SK-N-SH (cell line): ENCODE measurements around the gene PTGDR2. TPM values are rescaled to one million over a fixed set of nuclear protein-coding genes. Genes with fewer than 3 reads are reported as not detected.

ENCODE experiments used
- CTCF ChIA-PET: fragments of 300-600, 350-600 bp; formaldehyde crosslinking; extraction: SDS; loops from one replicate; lab custom pipeline; 2021; lab: Yijun Ruan, JAX
- POLR2A ChIA-PET: fragments of 350-600 bp; sonication (Branson Sonifier 250); formaldehyde crosslinking; extraction: SDS; loops from one replicate; lab custom pipeline; 2020; ENCODE audit warnings: antibody characterized with exemption, inconsistent platforms; lab: Yijun Ruan, JAX
- DNase-seq: peaks from one replicate; pipeline ENCODE4 v3.0.0; 2012
- H2AFZ ChIP-seq: fragments of 200-600 bp; sonication (generic); 2 replicates; pipeline ENCODE4 v1.8.1; 2016; ENCODE audit warnings: antibody characterized with exemption, mild to moderate bottlenecking, low read depth
- H3F3A ChIP-seq: fragments of 200-600 bp; sonication (generic); replicated peaks from 2 replicates; pipeline ENCODE3; 2016; ENCODE audit warnings: antibody characterized with exemption, mild to moderate bottlenecking; ENCODE audit not compliant: insufficient read depth
- H3K27ac ChIP-seq, 2 experiments: fragments of 200-500 bp in 1 of 2; fragments of 200-600 bp in 1 of 2; sonication (Bioruptor generic) in 1 of 2; sonication (generic), shearing (Covaris generic) in 1 of 2; 2 replicates each; pipeline versions ENCODE4 v1.5.1 to v1.6.1; 2014 to 2016; ENCODE audit warnings: low read depth in 2 of 2, inconsistent platforms in 1 of 2, low read length in 1 of 2, mild to moderate bottlenecking in 1 of 2, mixed read lengths in 1 of 2
- H3K27me3 ChIP-seq: fragments of 200-600 bp; sonication (generic), shearing (Covaris generic); 2 replicates; pipeline ENCODE4 v1.6.1; 2016; ENCODE audit warnings: mixed run types; ENCODE audit not compliant: insufficient read depth
- H3K36me3 ChIP-seq, 2 experiments: fragments of 200-500 bp in 1 of 2; fragments of 200-600 bp in 1 of 2; sonication (Bioruptor generic) in 1 of 2; sonication (generic) in 1 of 2; replicated peaks in 1 of 2; 2 replicates each; pipeline versions ENCODE3 to v1.5.1; 2014 to 2016; ENCODE audit warnings: low read length in 1 of 2, mild to moderate bottlenecking in 1 of 2; ENCODE audit not compliant: insufficient read depth in 2 of 2, control insufficient read depth in 1 of 2
- H3K4me1 ChIP-seq, 2 experiments: fragments of 200-500 bp in 1 of 2; fragments of 200-600 bp in 1 of 2; sonication (Bioruptor generic) in 1 of 2; sonication (generic), shearing (Covaris generic) in 1 of 2; 2 replicates each; pipeline versions ENCODE4 v1.5.1 to v1.6.1; 2014 to 2016; ENCODE audit warnings: low read depth in 1 of 2, low read length in 1 of 2, mixed run types in 1 of 2; ENCODE audit not compliant: insufficient read depth in 2 of 2, control insufficient read depth in 1 of 2
- H3K4me2 ChIP-seq: fragments of 200-600 bp; sonication (generic), shearing (Covaris generic); 2 replicates; pipeline ENCODE4 v1.6.1; 2017; ENCODE audit warnings: mixed run types
- H3K4me3 ChIP-seq, 2 experiments: fragments of 200-500 bp in 1 of 2; fragments of 200-600 bp in 1 of 2; sonication (Bioruptor generic) in 1 of 2; sonication (generic), shearing (Covaris generic) in 1 of 2; 2 replicates each; pipeline versions ENCODE4 v1.5.1 to v1.8.1; 2014 to 2016; ENCODE audit warnings: low read depth in 2 of 2, inconsistent platforms in 1 of 2, low read length in 1 of 2, mild to moderate bottlenecking in 1 of 2, mixed read lengths in 1 of 2, moderate library complexity in 1 of 2
- H3K79me2 ChIP-seq: fragments of 200-600 bp; sonication (generic); 2 replicates; pipeline ENCODE4 v1.8.1; 2017; ENCODE audit warnings: mild to moderate bottlenecking; ENCODE audit not compliant: insufficient read depth
- H3K9ac ChIP-seq: fragments of 200-600 bp; sonication (generic); 2 replicates; pipeline ENCODE4 v1.6.1; 2017; ENCODE audit warnings: mixed run types
- H3K9me2 ChIP-seq: fragments of 200-600 bp; sonication (generic); 2 replicates; pipeline ENCODE4 v1.6.1; 2017; ENCODE audit warnings: mixed run types
- H3K9me3 ChIP-seq: fragments of 200-600 bp; sonication (generic); 2 replicates; pipeline ENCODE4 v1.6.1; 2017; ENCODE audit warnings: mixed run types, mild to moderate bottlenecking, moderate library complexity
- H4K20me1 ChIP-seq: fragments of 200-600 bp; sonication (generic); 2 replicates; pipeline ENCODE4 v1.6.1; 2017; ENCODE audit warnings: mild to moderate bottlenecking, mixed run types; ENCODE audit not compliant: insufficient read depth
- FOSL2 ChIP-seq: IDR thresholded peaks from 2 replicates; pipeline ENCODE4 v1.4.0; 2012; ENCODE audit warnings: low read depth, mild to moderate bottlenecking, moderate library complexity, borderline replicate concordance
- FOXJ3 ChIP-seq: sonication (generic); formaldehyde crosslinking; IDR thresholded peaks from 2 replicates; pipeline ENCODE4 v1.5.1; 2020; ENCODE audit warnings: mild to moderate bottlenecking, missing genetic modification reagents
- MEF2A ChIP-seq: IDR thresholded peaks from 2 replicates; pipeline ENCODE4 v1.4.0; 2012; ENCODE audit warnings: low read depth, borderline replicate concordance
- MXI1 ChIP-seq: IDR thresholded peaks from 2 replicates; pipeline ENCODE4 v1.6.1; 2012; ENCODE audit warnings: mild to moderate bottlenecking, low read depth, low read length, improper control_type of control experiment
- NFIC ChIP-seq: IDR thresholded peaks from 2 replicates; pipeline ENCODE4 v1.4.0; 2012; ENCODE audit warnings: borderline replicate concordance
- NRF1 ChIP-seq: IDR thresholded peaks from 2 replicates; pipeline ENCODE4 v1.6.1; 2012; ENCODE audit warnings: low read depth, mild to moderate bottlenecking, low read length
- RXRA ChIP-seq: IDR thresholded peaks from 2 replicates; pipeline ENCODE4 v1.4.0; 2012; ENCODE audit warnings: low read depth, mild to moderate bottlenecking, borderline replicate concordance
- TEAD4 ChIP-seq: IDR thresholded peaks from 2 replicates; pipeline ENCODE4 v1.4.0; 2012; ENCODE audit warnings: mild to moderate bottlenecking, borderline replicate concordance; ENCODE audit not compliant: insufficient read depth
- WGBS: methylation state at CpG from one replicate; pipeline ENCODE4 v1.1.6; 2017; ENCODE audit warnings: low lambda C conversion rate; 5-methylcytosine and 5-hydroxymethylcytosine counted together
- polyA plus RNA-seq, 3 experiments: library from polyadenylated mRNA; depleted of rRNA; stranded (reverse); fragments of >200 nt; gene quantifications; 2 replicates each; pipeline ENCODE4 v1.2.3, GENCODE V29; 2012

The PTGDR2 gene
- polyA plus RNA-seq, 1 of the 3 experiments (the other 2 are of a cell fraction) = 0.02 TPM

GRCh38 chr11:60874421-60875365, 18.9 kb upstream of the PTGDR2 start (continued):
- TF ChIP-seq MEF2A = no peak
- TF ChIP-seq, all 33 proteins: peak for 0

- Histone ChIP-seq H3K27ac (no peak overlapping the region), H3K4me2 (no peak overlapping the region), H3K9me2 (no peaks in the 10 kb centered on the region), H3K4me3 (no peak overlapping the region), H4K20me1 (no peaks in the 10 kb centered on the region), H2AFZ (no peak overlapping the region), H3K4me1 (peaks cover 0 to 8% of the 10 kb centered on the region in 2 experiments; a peak in 1 of 4 replicates), H3K79me2 (no peaks in the 10 kb centered on the region), H3F3A (no peaks in the 10 kb centered on the region), H3K27me3 (no peaks in the 10 kb centered on the region), H3K9me3 (no peaks in the 10 kb centered on the region), H3K9ac (no peak overlapping the region), H3K36me3 (peaks cover 0 to 5% of the 10 kb centered on the region in 2 experiments)
- TF ChIP-seq RXRA (no peak), TEAD4 (no peak), FOXJ3 (CRISPR knock-in tag) (no peak), NRF1 (no peak), NFIC (no peak), MXI1 (no peak)
- ChIA-PET CTCF (interaction anchor here (2.7 kb wide), 1 partner anchor 14 kb away, joined by 8 read pairs; no protein-coding TSS in a partner anchor), POLR2A (no interaction called here)
- no peak for DNase-seq
- 91% methylated on average over 11 of the region's 12 CpGs for WGBS
Measured at GRCh38 chr11:60873533-60873932, 17.8 kb upstream of the PTGDR2 start.

- Histone ChIP-seq H4K20me1 (no peaks in the 10 kb centered on the region), H3K9me2 (no peaks in the 10 kb centered on the region), H3K4me2 (no peak overlapping the region), H3K9ac (no peak overlapping the region), H3K4me3 (no peak overlapping the region), H3F3A (no peaks in the 10 kb centered on the region), H3K36me3 (peaks cover 0 to 5% of the 10 kb centered on the region in 2 experiments), H2AFZ (no peak overlapping the region), H3K27me3 (no peaks in the 10 kb centered on the region), H3K79me2 (no peaks in the 10 kb centered on the region), H3K4me1 (peaks cover 0 to 8% of the 10 kb centered on the region in 2 experiments; a peak in 1 of 4 replicates), H3K9me3 (no peaks in the 10 kb centered on the region), H3K27ac (no peak overlapping the region)
- ChIA-PET POLR2A (no interaction called here), CTCF (interaction anchor here (1.6 to 7.7 kb wide), 3 partner anchors 15 to 42 kb away, joined by 6 to 56 read pairs (median 16); no protein-coding TSS in a partner anchor)
- 82% methylated on average over 11 of the region's 16 CpGs for WGBS
- peak; percentile 18; the same call in 1 of the 2 replicates for TF ChIP-seq FOSL2
- no peak for TF ChIP-seq RXRA
- DNase-seq = peak; percentile 8
Measured at GRCh38 chr11:60872961-60873524, 17.3 kb upstream of the PTGDR2 start.
